Keratinocyte (primary cell): ENCODE data around the gene ADGRL3. TPM values are rescaled to one million over a fixed set of nuclear protein-coding genes. Genes with fewer than 3 reads are reported as not detected.

ENCODE experiments used
- DNase-seq: peaks from one replicate; pipeline ENCODE4 v3.0.0-alpha.2; 2011; ENCODE audit warnings: low read depth, missing footprints, low spot score
- FAIRE-seq: peaks from 2 replicates; lab custom pipeline; 2011; peaks lifted over from hg19 to GRCh38; lab: Jason Lieb, UNC
- H2AFZ ChIP-seq: 2 replicates; pipeline ENCODE4 v1.6.0; 2012; ENCODE audit warnings: low read length, control low read depth, inconsistent platforms; ENCODE audit not compliant: control insufficient read depth
- H3K27ac ChIP-seq: 2 replicates; pipeline ENCODE4 v1.5.1; 2011; ENCODE audit warnings: low read length; ENCODE audit not compliant: control insufficient read depth, insufficient read depth
- H3K27me3 ChIP-seq: 3 replicates; pipeline ENCODE4 v1.6.0; 2011; ENCODE audit warnings: low read length; ENCODE audit not compliant: control insufficient read depth, insufficient read depth; ENCODE audit errors: extremely low read depth
- H3K36me3 ChIP-seq, 2 experiments: 2 replicates in 1 of 2; 3 replicates in 1 of 2; pipeline ENCODE4 v1.5.1; 2011; ENCODE audit warnings: low read length in 2 of 2, mild to moderate bottlenecking in 1 of 2; ENCODE audit not compliant: control insufficient read depth in 2 of 2, insufficient read depth in 2 of 2; ENCODE audit errors: extremely low read depth in 1 of 2
- H3K4me1 ChIP-seq: 3 replicates; pipeline ENCODE4 v1.5.1; 2011; ENCODE audit warnings: low read length; ENCODE audit not compliant: control insufficient read depth, insufficient read depth; ENCODE audit errors: extremely low read depth
- H3K4me2 ChIP-seq: 3 replicates; pipeline ENCODE4 v1.6.0; 2011; ENCODE audit warnings: low read depth, low read length; ENCODE audit not compliant: control insufficient read depth, insufficient read depth; ENCODE audit errors: extremely low read depth
- H3K4me3 ChIP-seq, 3 experiments: fragments of 200-600 bp in 1 of 3; sonication (generic) in 1 of 3; 2 replicates in 2 of 3; 3 replicates in 1 of 3; pipeline ENCODE4 v1.5.1; 2011 to 2016; ENCODE audit warnings: low read length in 3 of 3, mild to moderate bottlenecking in 3 of 3, control low read depth in 2 of 3, inconsistent platforms in 1 of 3, low read depth in 1 of 3, mixed read lengths in 1 of 3, mixed run types in 1 of 3, moderate library complexity in 1 of 3; ENCODE audit not compliant: control insufficient read depth in 2 of 3, insufficient read depth in 2 of 3; ENCODE audit errors: extremely low read depth in 1 of 3
- H3K79me2 ChIP-seq: 2 replicates; pipeline ENCODE4 v1.6.0; 2012; ENCODE audit warnings: low read length; ENCODE audit not compliant: control insufficient read depth, insufficient read depth
- H3K9ac ChIP-seq: 3 replicates; pipeline ENCODE4 v1.6.0; 2011; ENCODE audit warnings: low read length; ENCODE audit not compliant: control insufficient read depth, insufficient read depth; ENCODE audit errors: extremely low read depth
- H3K9me1 ChIP-seq: 3 replicates; pipeline ENCODE4 v1.6.0; 2011; ENCODE audit warnings: low read length; ENCODE audit not compliant: control insufficient read depth, insufficient read depth; ENCODE audit errors: extremely low read depth
- H3K9me3 ChIP-seq: 2 replicates; pipeline ENCODE4 v1.5.1; 2012; ENCODE audit warnings: low read depth, low read length; ENCODE audit not compliant: control insufficient read depth
- H4K20me1 ChIP-seq: 3 replicates; pipeline ENCODE4 v1.6.0; 2011; ENCODE audit warnings: low read length; ENCODE audit not compliant: control insufficient read depth, insufficient read depth; ENCODE audit errors: extremely low read depth
- CTCF ChIP-seq, 3 experiments: IDR thresholded peaks in 1 of 3; conservative IDR thresholded peaks in 1 of 3; optimal IDR thresholded peaks in 1 of 3; 2 replicates in 2 of 3; 3 replicates in 1 of 3; pipeline versions ENCODE3 to v1.5.1; 2011; ENCODE audit warnings: low read length in 3 of 3, mild to moderate bottlenecking in 3 of 3, moderate library complexity in 2 of 3, control low read depth in 1 of 3, inconsistent platforms in 1 of 3; ENCODE audit not compliant: insufficient read depth in 2 of 3; ENCODE audit errors: extremely low read depth in 1 of 3
- EZH2 ChIP-seq: IDR thresholded peaks from one replicate; pipeline ENCODE4 v1.6.1; 2012; ENCODE audit warnings: inconsistent platforms, mild to moderate bottlenecking, low read length, moderate library complexity
- dilution Hi-C: fragments of 300-500 bp; cut with MboI; formaldehyde crosslinking; loops from one replicate; pipeline ENCODE4 v1.7.0; 2020; ENCODE audit warnings: low sequenced_read_pairs; ENCODE audit not compliant: extremely low pct_ligation_motif_present
- polyA plus RNA-seq, 5 experiments: library from polyadenylated mRNA; depleted of rRNA in 3 of 5; stranded (reverse) in 3 of 5; stranded (forward) in 1 of 5; unstranded in 1 of 5; fragments of >200 nt; gene quantifications; 1 replicate in 1 of 5; 2 replicates in 3 of 5; 3 replicates in 1 of 5; pipeline versions ENCODE4 v1.2.1 to v1.2.3, GENCODE V29; 2011 to 2012; ENCODE audit warnings: missing spikeins in 2 of 5, low read depth in 1 of 5, low replicate concordance in 1 of 5

ADGRL3 gene
- polyA plus RNA-seq, 1 donor (not counting 4 experiments of a cell fraction or from before 2014, with no cell fraction given) = 0.18 TPM

DNA sequence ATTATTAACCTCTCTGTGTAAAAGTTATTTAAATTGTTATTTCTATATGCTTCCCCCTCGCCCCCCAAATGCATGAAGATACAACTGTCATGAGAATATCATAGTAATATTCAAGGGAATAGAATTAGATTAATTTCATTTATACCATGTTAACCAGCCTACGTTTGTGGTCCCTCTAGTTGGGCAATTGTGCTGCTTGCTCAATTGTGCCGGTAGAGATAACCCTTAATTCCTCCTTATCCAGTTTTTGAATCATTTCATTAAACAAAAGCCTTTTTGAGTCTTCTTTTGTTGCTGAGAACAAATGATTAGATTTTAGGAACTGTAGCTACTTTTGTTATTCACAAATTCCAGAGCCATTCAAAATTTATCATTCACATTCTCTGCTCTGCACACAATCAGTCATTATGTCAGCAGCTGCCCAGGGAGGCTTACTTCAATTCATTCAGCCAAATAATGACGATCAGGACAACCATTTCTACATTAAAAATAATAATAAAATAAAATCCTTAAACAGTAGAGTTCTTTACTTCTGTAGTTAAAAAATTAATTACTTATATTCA is 98.1 kb downstream of the ADGRL3 start:
- no peak overlapping the region for H3K4me3 ChIP-seq
- H3K36me3 ChIP-seq = no peaks in the 10 kb centered on the region
- no peak overlapping the region for H3K4me2 ChIP-seq
- no peaks in the 10 kb centered on the region for H3K79me2 ChIP-seq
- no peaks in the 10 kb centered on the region for H3K9me3 ChIP-seq
- no peak for TF ChIP-seq CTCF (optimal IDR thresholded peaks at IDR 0.05 in 1 of 3, IDR thresholded peaks at IDR 0.05 in 1 of 3, conservative IDR thresholded peaks at IDR 0.05 in 1 of 3; ENCODE audit: extremely low read depth in 1 of 3, insufficient read depth in 2 of 3, low read length in 3 of 3)
- TF ChIP-seq EZH2 = no peak
- H3K27me3 ChIP-seq = no peaks in the 10 kb centered on the region
- H3K9me1 ChIP-seq = no peaks in the 10 kb centered on the region
- no peaks in the 10 kb centered on the region for H3K4me1 ChIP-seq
- no peak for DNase-seq
- H3K9ac ChIP-seq = no peak overlapping the region
- FAIRE-seq = no peak
- H3K27ac ChIP-seq = no peak overlapping the region
- no peaks in the 10 kb centered on the region for H4K20me1 ChIP-seq
- dilution Hi-C loops = no loop called here
- no peak overlapping the region for H2AFZ ChIP-seq

DNA sequence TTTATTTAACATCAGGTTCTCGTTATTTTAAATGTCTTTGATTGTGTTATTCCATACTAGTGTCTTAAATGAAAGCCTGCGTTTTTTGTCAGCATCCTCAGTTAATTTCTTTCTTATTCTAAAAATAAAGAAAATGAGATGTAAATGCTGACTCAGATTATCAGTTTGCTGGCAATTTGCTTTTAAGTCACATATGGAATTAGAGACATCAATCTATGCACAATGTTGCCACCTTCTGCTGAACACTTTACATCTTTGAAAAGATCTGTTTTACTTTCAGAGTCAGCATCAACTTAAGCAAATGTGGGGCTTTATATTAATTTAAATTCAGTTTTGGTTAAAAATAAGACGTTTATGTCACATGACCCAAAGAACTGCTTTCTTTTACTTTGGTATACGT is 99.2 kb downstream of the ADGRL3 start:
- dilution Hi-C loops = no loop called here
- H3K79me2 ChIP-seq = no peaks in the 10 kb centered on the region
- TF ChIP-seq EZH2 = no peak
- H4K20me1 ChIP-seq = no peaks in the 10 kb centered on the region
- no peak overlapping the region for H3K4me3 ChIP-seq
- H3K4me2 ChIP-seq = no peak overlapping the region
- H3K4me1 ChIP-seq = no peaks in the 10 kb centered on the region
- no peaks in the 10 kb centered on the region for H3K9me3 ChIP-seq
- no peak overlapping the region for H3K9ac ChIP-seq
- H3K27me3 ChIP-seq = no peaks in the 10 kb centered on the region
- no peaks in the 10 kb centered on the region for H3K36me3 ChIP-seq
- no peaks in the 10 kb centered on the region for H3K9me1 ChIP-seq
- FAIRE-seq (no peak), DNase-seq (no peak)
- H2AFZ ChIP-seq = no peak overlapping the region
- no peak overlapping the region for H3K27ac ChIP-seq
